Tibial nerve (tissue), 3 donors: ENCODE results near the gene COL8A2.

Experiments used
- CTCF ChIP-seq, 5 experiments: fragments of 200-600 bp in 3 of 5; fragments of 450-650 bp in 2 of 5; sonication (generic) in 3 of 5; IDR thresholded peaks; one replicate each; pipeline ENCODE4 v1.5.1; 2016 to 2019; ENCODE audit warnings: antibody characterized with exemption in 5 of 5, mild to moderate bottlenecking in 3 of 5, moderate library complexity in 2 of 5
- POLR2A ChIP-seq, 2 donors: fragments of 450-650 bp; IDR thresholded peaks; one replicate each; pipeline ENCODE4 v1.6.1; 2017; ENCODE audit warnings: antibody characterized with exemption in 2 of 2, mild to moderate bottlenecking in 2 of 2, moderate library complexity in 2 of 2

GRCh38 chr1:36128905-36129206, 3.8 kb upstream of the COL8A2 start:
- no peak for TF ChIP-seq POLR2A (IDR thresholded peaks at IDR 0.05)
- TF ChIP-seq CTCF (IDR thresholded peaks at IDR 0.05): no peak
